ENCODE data around the gene HOXC13. TPM values are rescaled to one million over a fixed set of nuclear protein-coding genes. Genes with fewer than 3 reads are reported as not detected.

Gene HOXC13
- total RNA-seq, 1 donor from 2014 or later, result not detected

GRCh38 chr12:53970451-53970850, 31.8 kb downstream of the HOXC13 start:
- Histone ChIP-seq H3K27me3 (ENCODE audit: control insufficient read depth, insufficient read depth, low read length) (peaks cover 82% of the 10 kb centered on the region), H3K4me3 (ENCODE audit: low read depth, low read length) (no peak overlapping the region), H3K36me3 (ENCODE audit: control insufficient read depth, insufficient read depth, low read length) (no peaks in the 10 kb centered on the region)
- no peak for TF ChIP-seq CTCF (IDR thresholded peaks at IDR 0.05; ENCODE audit: insufficient read depth, low read length, poor library complexity, severe bottlenecking)
- no peak for DNase-seq (ENCODE audit: low read depth)

- Histone ChIP-seq H3K27me3 (ENCODE audit: control insufficient read depth, insufficient read depth, low read length) (peaks cover 77% of the 10 kb centered on the region), H3K36me3 (ENCODE audit: control insufficient read depth, insufficient read depth, low read length) (no peaks in the 10 kb centered on the region), H3K4me3 (ENCODE audit: low read depth, low read length) (no peak overlapping the region)
- DNase-seq (ENCODE audit: low read depth), result no peak
- no peak for TF ChIP-seq CTCF (IDR thresholded peaks at IDR 0.05; ENCODE audit: insufficient read depth, low read length, poor library complexity, severe bottlenecking)
These were observed 32.5 kb downstream of the HOXC13 start for GRCh38 chr12:53971129-53971528.

- H3K4me3 ChIP-seq (ENCODE audit: low read depth, low read length), result no peak overlapping the region
These were observed 33.1 kb downstream of the HOXC13 start for GRCh38 chr12:53971686-53972085.

GRCh38 chr12:53972152-53972702, 33.6 kb downstream of the HOXC13 start:
- Histone ChIP-seq H3K36me3 (ENCODE audit: control insufficient read depth, insufficient read depth, low read length) (no peaks in the 10 kb centered on the region), H3K4me3 (ENCODE audit: low read depth, low read length) (peak overlapping the region; percentile 51), H3K27me3 (ENCODE audit: control insufficient read depth, insufficient read depth, low read length) (peaks cover 69% of the 10 kb centered on the region)
- DNase-seq (ENCODE audit: low read depth), result no peak
- TF ChIP-seq CTCF (IDR thresholded peaks at IDR 0.05; ENCODE audit: insufficient read depth, low read length, poor library complexity, severe bottlenecking), result no peak

More at GRCh38 chr12:53971686-53972085, 33.1 kb downstream of the HOXC13 start:
- H3K36me3 ChIP-seq (ENCODE audit: control insufficient read depth, insufficient read depth, low read length), result no peaks in the 10 kb centered on the region
- DNase-seq (ENCODE audit: low read depth), result no peak
- peaks cover 75% of the 10 kb centered on the region for H3K27me3 ChIP-seq (ENCODE audit: control insufficient read depth, insufficient read depth, low read length)
- TF ChIP-seq CTCF (IDR thresholded peaks at IDR 0.05; ENCODE audit: insufficient read depth, low read length, poor library complexity, severe bottlenecking), result no peak

GRCh38 chr12:53972722-53973235, 34.1 kb downstream of the HOXC13 start, which contains the start of gene HOXC11:
TSS of gene HOXC11 (plus strand) at chr12:53973126. CDS start at chr12:53973242, 116 bp downstream.
- no peak for TF ChIP-seq CTCF (IDR thresholded peaks at IDR 0.05; ENCODE audit: insufficient read depth, low read length, poor library complexity, severe bottlenecking)
- Histone ChIP-seq H3K27me3 (ENCODE audit: control insufficient read depth, insufficient read depth, low read length) (peaks cover 64% of the 10 kb centered on the region), H3K36me3 (ENCODE audit: control insufficient read depth, insufficient read depth, low read length) (no peaks in the 10 kb centered on the region), H3K4me3 (ENCODE audit: low read depth, low read length) (peak within 1 kb of the TSS; percentile 51)
- DNase-seq (ENCODE audit: low read depth), result no peak
